Esophagus muscularis mucosa (tissue), 4 donors: ENCODE results near the gene FRMD4A.

Source experiments
- EP300 ChIP-seq: sonication (generic); formaldehyde crosslinking; IDR thresholded peaks from one replicate; pipeline ENCODE4 v1.6.1; 2017; ENCODE audit warnings: antibody characterized with exemption
- POLR2A ChIP-seq: fragments of 450-650 bp; IDR thresholded peaks from one replicate; pipeline ENCODE4 v1.6.1; 2017; ENCODE audit warnings: antibody characterized with exemption, moderate library complexity, mild to moderate bottlenecking, low read depth
- POLR2AphosphoS5 ChIP-seq, 2 donors: sonication (generic); formaldehyde crosslinking; IDR thresholded peaks; one replicate each; pipeline ENCODE4 v1.6.1; 2017; ENCODE audit warnings: antibody characterized with exemption in 2 of 2
- TF ChIP-seq, protein P1 (sequence below), 3 experiments: fragments of 200-600 bp in 2 of 3; fragments of 450-650 bp in 1 of 3; sonication (generic) in 2 of 3; IDR thresholded peaks; one replicate each; pipeline ENCODE4 v1.5.1; 2017 to 2019; ENCODE audit warnings: antibody characterized with exemption in 3 of 3, mild to moderate bottlenecking in 2 of 3, moderate library complexity in 1 of 3

DNA sequence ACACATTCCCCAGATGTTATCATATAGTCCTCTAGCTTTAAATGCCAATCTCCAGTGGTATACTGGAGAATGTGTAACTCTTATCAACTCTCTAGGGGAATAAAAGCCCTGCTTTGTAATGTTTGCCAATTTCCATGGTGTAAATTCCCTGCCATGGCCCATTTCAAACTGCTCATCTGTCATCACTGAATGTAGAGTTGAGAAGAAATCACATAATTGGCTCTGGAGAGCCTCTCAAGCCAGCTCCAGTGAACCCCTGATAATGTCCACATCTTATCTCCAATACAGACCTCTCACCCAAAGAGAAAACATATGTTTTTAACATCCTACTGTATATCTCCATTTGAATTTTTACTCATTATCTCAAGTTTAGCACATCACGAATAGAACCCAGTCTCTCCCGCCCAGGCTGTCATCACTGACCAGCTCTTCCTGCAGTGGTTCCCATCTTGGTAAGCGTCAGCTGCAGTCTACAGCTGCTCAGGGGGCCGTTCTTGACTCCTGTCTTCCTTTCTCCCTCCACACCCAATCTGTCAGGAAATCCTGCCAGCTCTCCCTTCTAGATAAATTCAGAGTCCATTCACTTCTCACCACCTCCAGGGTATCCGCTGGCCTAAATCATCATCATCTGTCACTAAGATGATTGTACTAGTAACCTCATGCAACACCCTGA, 332.4 kb downstream of the FRMD4A start:
- TF ChIP-seq EP300 (no peak), POLR2A (no peak), POLR2AphosphoS5 (IDR thresholded peaks at IDR 0.05) (no peak)
- TF ChIP-seq, protein P1, sequence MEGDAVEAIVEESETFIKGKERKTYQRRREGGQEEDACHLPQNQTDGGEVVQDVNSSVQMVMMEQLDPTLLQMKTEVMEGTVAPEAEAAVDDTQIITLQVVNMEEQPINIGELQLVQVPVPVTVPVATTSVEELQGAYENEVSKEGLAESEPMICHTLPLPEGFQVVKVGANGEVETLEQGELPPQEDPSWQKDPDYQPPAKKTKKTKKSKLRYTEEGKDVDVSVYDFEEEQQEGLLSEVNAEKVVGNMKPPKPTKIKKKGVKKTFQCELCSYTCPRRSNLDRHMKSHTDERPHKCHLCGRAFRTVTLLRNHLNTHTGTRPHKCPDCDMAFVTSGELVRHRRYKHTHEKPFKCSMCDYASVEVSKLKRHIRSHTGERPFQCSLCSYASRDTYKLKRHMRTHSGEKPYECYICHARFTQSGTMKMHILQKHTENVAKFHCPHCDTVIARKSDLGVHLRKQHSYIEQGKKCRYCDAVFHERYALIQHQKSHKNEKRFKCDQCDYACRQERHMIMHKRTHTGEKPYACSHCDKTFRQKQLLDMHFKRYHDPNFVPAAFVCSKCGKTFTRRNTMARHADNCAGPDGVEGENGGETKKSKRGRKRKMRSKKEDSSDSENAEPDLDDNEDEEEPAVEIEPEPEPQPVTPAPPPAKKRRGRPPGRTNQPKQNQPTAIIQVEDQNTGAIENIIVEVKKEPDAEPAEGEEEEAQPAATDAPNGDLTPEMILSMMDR (IDR thresholded peaks at IDR 0.05), result no peak
